Measurements from ENCODE around the gene TNRC6B.

TNRC6B gene

GRCh38 chr22:40241200-40241763, 63.6 kb downstream of the TNRC6B start:
- DNase-seq = no peak

- no peak for DNase-seq
These were observed 66.2 kb downstream of the TNRC6B start for GRCh38 chr22:40243891-40244290.

GRCh38 chr22:40244586-40244985, 66.9 kb downstream of the TNRC6B start:
- DNase-seq = no peak

- DNase-seq = no peak
These were observed 70.3 kb downstream of the TNRC6B start for GRCh38 chr22:40247976-40248375.

- no peak for DNase-seq
These were observed 71.6 kb downstream of the TNRC6B start for GRCh38 chr22:40249286-40249685.

- DNase-seq = no peak
These were observed 72.9 kb downstream of the TNRC6B start for GRCh38 chr22:40250608-40251007.

- no peak for DNase-seq
These were observed 73.4 kb downstream of the TNRC6B start for GRCh38 chr22:40251106-40251505.

- no peak for DNase-seq
These were observed 74.4 kb downstream of the TNRC6B start for GRCh38 chr22:40252146-40252545.

- DNase-seq = no peak
These were observed 78.8 kb downstream of the TNRC6B start for GRCh38 chr22:40256516-40256915.

GRCh38 chr22:40258017-40258416, 80.3 kb downstream of the TNRC6B start:
- DNase-seq = no peak

GRCh38 chr22:40258501-40258915, 80.8 kb downstream of the TNRC6B start:
- DNase-seq = no peak

GRCh38 chr22:40261783-40262182, 84.1 kb downstream of the TNRC6B start:
- DNase-seq = no peak

GRCh38 chr22:40263191-40263590, 85.5 kb downstream of the TNRC6B start:
- no peak for DNase-seq

- DNase-seq = no peak
These were observed 88.1 kb downstream of the TNRC6B start for GRCh38 chr22:40265783-40266182.

GRCh38 chr22:40270031-40270430, 92.3 kb downstream of the TNRC6B start:
- no peak for DNase-seq

- no peak for DNase-seq
These were observed 93.1 kb downstream of the TNRC6B start for GRCh38 chr22:40270748-40271373.

- DNase-seq = no peak
These were observed 93.7 kb downstream of the TNRC6B start for GRCh38 chr22:40271440-40271839.

GRCh38 chr22:40273319-40273718, 95.6 kb downstream of the TNRC6B start:
- DNase-seq = no peak

- DNase-seq = no peak
These were observed 99.5 kb downstream of the TNRC6B start for GRCh38 chr22:40276996-40277823.

GRCh38 chr22:40279017-40279416, 101.3 kb downstream of the TNRC6B start:
- no peak for DNase-seq

GRCh38 chr22:40281717-40282116, 104.0 kb downstream of the TNRC6B start:
- DNase-seq = no peak

GRCh38 chr22:40285513-40285912, 107.8 kb downstream of the TNRC6B start:
- DNase-seq = no peak

GRCh38 chr22:40289991-40290459, 112.3 kb downstream of the TNRC6B start:
- DNase-seq = no peak

- DNase-seq = no peak
These were observed 112.8 kb downstream of the TNRC6B start for GRCh38 chr22:40290516-40290915.

All from NCI-H524 (cell line).